Heart left ventricle (tissue), 16 donors: Measurements from ENCODE around the gene ABHD14A. TPM values are rescaled to one million over a fixed set of nuclear protein-coding genes. Genes with fewer than 3 reads are reported as not detected.

Source experiments
- ATAC-seq, 4 donors: fragments of 200-7000 bp; cut with Tn5 transposase; one replicate each; pipeline ENCODE4 v1.9.1; 2020 to 2022; ENCODE audit warnings: moderate library complexity in 4 of 4, mild to moderate bottlenecking in 3 of 4, moderate number of reproducible peaks in 1 of 4
- DNase-seq, 5 donors: peaks; one replicate each; pipeline ENCODE4 v3.0.0-alpha.2; 2020
- H3K27ac ChIP-seq, 12 donors: fragments of 200-600 bp; sonication (generic) in 4 of 12; one replicate each; pipeline versions ENCODE4 v1.5.0 to v1.8.0; 2016 to 2022; ENCODE audit warnings: mild to moderate bottlenecking in 2 of 12
- H3K27me3 ChIP-seq, 9 donors: fragments of 200-600 bp; sonication (generic) in 2 of 9; one replicate each; pipeline versions ENCODE4 v1.5.1 to v1.8.0; 2016 to 2022; ENCODE audit warnings: mild to moderate bottlenecking in 3 of 9
- H3K36me3 ChIP-seq, 9 donors: fragments of 200-600 bp; sonication (generic) in 2 of 9; one replicate each; pipeline versions ENCODE4 v1.5.0 to v1.8.0; 2018 to 2022; ENCODE audit warnings: mild to moderate bottlenecking in 2 of 9
- H3K4me1 ChIP-seq, 12 donors: fragments of 200-600 bp; sonication (generic) in 4 of 12; one replicate each; pipeline versions ENCODE4 v1.5.0 to v1.8.0; 2016 to 2022; ENCODE audit warnings: mild to moderate bottlenecking in 3 of 12
- H3K4me3 ChIP-seq, 12 donors: fragments of 200-600 bp; sonication (generic) in 4 of 12; one replicate each; pipeline versions ENCODE4 v1.5.0 to v1.8.0; 2017 to 2022; ENCODE audit warnings: mild to moderate bottlenecking in 9 of 12, moderate library complexity in 4 of 12
- H3K9me3 ChIP-seq, 12 donors: fragments of 200-600 bp; sonication (generic) in 4 of 12; one replicate each; pipeline versions ENCODE4 v1.5.0 to v1.8.0; 2016 to 2022; ENCODE audit warnings: mild to moderate bottlenecking in 1 of 12
- POLR2A ChIP-seq, 2 donors: fragments of 450-650 bp; IDR thresholded peaks; one replicate each; pipeline ENCODE4 v1.6.1; 2017; ENCODE audit warnings: antibody characterized with exemption in 2 of 2, mild to moderate bottlenecking in 2 of 2, moderate library complexity in 2 of 2
- WGBS, 4 donors: extraction: QIAGEN DNeasy Blood & Tissue Kit in 2 of 4; methylation state at CpG; one replicate each; pipeline versions ENCODE4 v1.1.5 to v1.1.7; 2013 to 2018; 5-methylcytosine and 5-hydroxymethylcytosine counted together
- intact Hi-C, 10 donors: fragments of 100-400 bp; cut with DNase I; formaldehyde crosslinking; loops; one replicate each; pipeline versions ENCODE4 v1.11.1 to v1.14.2; 2022
- polyA plus RNA-seq, 2 donors: library from polyadenylated mRNA; stranded (reverse); fragments of 200-250 nt; gene quantifications; one replicate each; pipeline ENCODE4 v1.2.3, GENCODE V29; 2013
- total RNA-seq, 9 donors: library from RNA; depleted of rRNA in 2 of 9; stranded (reverse); fragments of >200 nt in 2 of 9; fragmentation: NEBNext Ultra II Directional in 3 of 9; extraction: Animal tissue kit (Norgen Biotek cat#: 25700) in 3 of 9; gene quantifications; one replicate each; pipeline versions ENCODE4 v1.1.0 to v1.2.4, GENCODE V29; 2016 to 2023
- TF ChIP-seq, protein P1 (sequence below), 12 donors: fragments of 200-600 bp; sonication (generic) in 4 of 12; IDR thresholded peaks; one replicate each; pipeline versions ENCODE4 v1.5.0 to v1.8.0; 2018 to 2022; ENCODE audit warnings: antibody characterized with exemption in 12 of 12, mild to moderate bottlenecking in 5 of 12
- donor health status: ischemic (EF 13 %, LVEDD 7.1; RV severe dilation, severe dysfunction).
- donor health status: healthy with polysubstance abuse.
- donor health status: DM: no; HTN: yes; CAD: no.
- donor health status: DM: no; HTN: no; CAD: no.
- donor health status: ischemic (EF 25% LVEDD 6.9; RV normal size, moderate dysfunction).
- donor health status: ischemic (EF 25% LVEDD 5.7; RV mildly dilated, moderate dysfunction).
- donor health status: healthy.
- donor health status: DM: yes; HTN: yes; CAD: no.
- donor health status: ischemic (EF 35%, LVEDD 5.7; RV mildly dilated, moderate dysfunction).
- donor health status: nonischemic (EF 11% LVEDD 7.7; RV severe dilation, severe dysfunction).
- donor health status: DM: yes; HTN: yes; CAD: no.
- donor health status: PGD.
- donor health status: ischemic (EF 29% LVEDD 5.4; RV normal size, mild dysfunction).
- donor health status: nonischemic (EF 23%, LVEDD 6.1; RV moderate dilation, normal function).

The ABHD14A gene
- total and polyA plus RNA-seq, 11 donors: 17.7 to 70.3 (median 22.1) TPM

DNA sequence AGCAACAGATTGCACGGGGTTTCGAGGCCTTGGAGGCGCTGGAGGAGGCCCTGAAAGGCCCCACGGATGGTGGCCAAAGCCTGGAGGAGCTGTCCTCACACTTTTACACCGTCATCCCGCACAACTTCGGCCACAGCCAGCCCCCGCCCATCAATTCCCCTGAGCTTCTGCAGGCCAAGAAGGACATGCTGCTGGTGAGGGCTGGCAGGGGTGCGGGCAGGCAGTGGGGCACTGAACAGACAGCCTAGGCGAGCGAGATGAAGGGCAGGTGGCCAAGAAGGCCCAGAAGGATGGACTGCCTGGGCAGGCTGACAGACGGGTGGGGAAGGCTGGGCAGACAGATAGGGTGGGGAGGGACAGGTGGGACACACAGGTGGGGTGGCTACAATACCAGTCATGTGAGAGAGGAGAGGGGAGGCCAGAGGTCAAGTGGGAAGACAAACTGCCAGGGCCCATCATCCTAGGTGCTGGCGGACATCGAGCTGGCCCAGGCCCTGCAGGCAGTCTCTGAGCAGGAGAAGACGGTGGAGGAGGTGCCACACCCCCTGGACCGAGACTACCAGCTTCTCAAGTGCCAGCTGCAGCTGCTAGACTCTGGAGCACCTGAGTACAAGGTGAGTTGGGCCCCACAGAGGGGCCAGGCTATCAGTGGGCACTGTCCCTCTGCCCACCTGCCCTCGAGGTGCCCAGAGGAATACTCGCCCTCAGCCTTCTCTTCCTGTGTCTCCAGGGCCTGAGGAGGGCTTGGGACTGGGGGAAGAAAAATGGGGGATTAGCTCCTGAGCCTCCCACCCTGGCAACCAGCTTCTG lies 29.6 kb upstream of the ABHD14A start:
- H3K27me3 ChIP-seq: no peaks in the 10 kb centered on the region
- peaks cover 3 to 30% (median 23%) of the 10 kb centered on the region in 12 donors for H3K4me1 ChIP-seq
- intact Hi-C loops: no loop called here
- ATAC-seq: no peak
- DNase-seq: peak in 3 of 5 donors; percentile 14 to 51 (median 25)
- no peak overlapping the region for H3K4me3 ChIP-seq
- TF ChIP-seq, protein P1, sequence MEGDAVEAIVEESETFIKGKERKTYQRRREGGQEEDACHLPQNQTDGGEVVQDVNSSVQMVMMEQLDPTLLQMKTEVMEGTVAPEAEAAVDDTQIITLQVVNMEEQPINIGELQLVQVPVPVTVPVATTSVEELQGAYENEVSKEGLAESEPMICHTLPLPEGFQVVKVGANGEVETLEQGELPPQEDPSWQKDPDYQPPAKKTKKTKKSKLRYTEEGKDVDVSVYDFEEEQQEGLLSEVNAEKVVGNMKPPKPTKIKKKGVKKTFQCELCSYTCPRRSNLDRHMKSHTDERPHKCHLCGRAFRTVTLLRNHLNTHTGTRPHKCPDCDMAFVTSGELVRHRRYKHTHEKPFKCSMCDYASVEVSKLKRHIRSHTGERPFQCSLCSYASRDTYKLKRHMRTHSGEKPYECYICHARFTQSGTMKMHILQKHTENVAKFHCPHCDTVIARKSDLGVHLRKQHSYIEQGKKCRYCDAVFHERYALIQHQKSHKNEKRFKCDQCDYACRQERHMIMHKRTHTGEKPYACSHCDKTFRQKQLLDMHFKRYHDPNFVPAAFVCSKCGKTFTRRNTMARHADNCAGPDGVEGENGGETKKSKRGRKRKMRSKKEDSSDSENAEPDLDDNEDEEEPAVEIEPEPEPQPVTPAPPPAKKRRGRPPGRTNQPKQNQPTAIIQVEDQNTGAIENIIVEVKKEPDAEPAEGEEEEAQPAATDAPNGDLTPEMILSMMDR (IDR thresholded peaks at IDR 0.05): no peak
- no peak for TF ChIP-seq POLR2A (IDR thresholded peaks at IDR 0.05)
- H3K27ac ChIP-seq: no peak overlapping the region
- 85 to 90% (median 89%) methylated on average over 18 of the region's 18 CpGs for WGBS, 4 donors
- H3K9me3 ChIP-seq: no peaks in the 10 kb centered on the region
- peaks cover 0 to 30% (median 9%) of the 10 kb centered on the region in 9 donors for H3K36me3 ChIP-seq

DNA sequence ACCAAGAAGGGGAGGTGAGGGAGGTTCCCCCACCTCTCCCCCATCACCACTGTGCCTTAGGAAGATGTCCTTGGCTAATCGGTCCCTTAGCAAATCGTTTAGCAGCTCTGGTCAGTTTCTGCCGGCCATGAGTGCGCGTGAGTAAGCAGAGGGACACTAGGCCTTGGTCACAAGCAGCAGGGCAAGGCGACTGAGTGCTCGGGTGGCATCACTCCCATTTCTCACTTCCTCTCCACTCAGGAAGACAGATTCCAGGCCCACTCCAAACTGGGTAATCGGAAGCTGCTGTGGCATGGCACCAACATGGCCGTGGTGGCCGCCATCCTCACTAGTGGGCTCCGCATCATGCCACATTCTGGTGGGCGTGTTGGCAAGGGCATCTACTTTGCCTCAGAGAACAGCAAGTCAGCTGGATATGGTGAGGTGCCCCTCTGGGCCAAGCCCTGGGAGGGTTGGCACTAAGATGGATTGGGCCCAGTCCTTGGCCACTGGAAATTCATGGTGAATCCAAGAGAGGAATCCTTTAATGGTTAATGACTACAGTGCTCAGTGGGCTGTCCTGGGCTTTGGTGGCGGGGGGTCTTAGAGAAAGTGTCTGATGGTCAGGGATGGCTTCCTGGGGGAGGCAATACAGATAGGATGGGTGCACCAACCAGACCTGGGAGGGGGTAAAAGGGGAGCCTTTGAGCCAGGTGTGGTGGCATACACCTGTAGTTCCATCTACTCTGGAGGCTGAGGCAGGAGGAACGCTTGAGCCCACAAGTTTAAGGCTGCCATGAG lies 28.7 kb upstream of the ABHD14A start:
- Histone ChIP-seq H3K27ac (no peak overlapping the region), H3K27me3 (no peaks in the 10 kb centered on the region), H3K9me3 (no peaks in the 10 kb centered on the region), H3K36me3 (peaks cover 0 to 30% (median 9%) of the 10 kb centered on the region in 9 donors), H3K4me1 (peaks cover 3 to 21% (median 16%) of the 10 kb centered on the region in 12 donors), H3K4me3 (no peak overlapping the region)
- intact Hi-C loops: no loop called here
- ATAC-seq (no peak), DNase-seq (peak in 2 of 5 donors; percentile 21 to 39)
- WGBS, 4 donors: 89 to 95% (median 93%) methylated on average over 11 to 14 of the region's 14 CpGs
- TF ChIP-seq, protein P1 (IDR thresholded peaks at IDR 0.05): no peak
- TF ChIP-seq POLR2A (IDR thresholded peaks at IDR 0.05): no peak

- 69 to 98% (median 86%) methylated on average over 4 of the region's 4 CpGs for WGBS, 4 donors
- peak in 1 of 5 donors; percentile 40 for DNase-seq
- no peak for TF ChIP-seq POLR2A (IDR thresholded peaks at IDR 0.05)
- TF ChIP-seq, protein P1 (IDR thresholded peaks at IDR 0.05): no peak
- Histone ChIP-seq H3K27ac (no peak overlapping the region), H3K36me3 (peaks cover 0 to 30% (median 9%) of the 10 kb centered on the region in 9 donors), H3K4me3 (no peak overlapping the region), H3K4me1 (peaks cover 3 to 16% (median 13%) of the 10 kb centered on the region in 12 donors), H3K27me3 (no peaks in the 10 kb centered on the region), H3K9me3 (no peaks in the 10 kb centered on the region)
- intact Hi-C loops: no loop called here
- no peak for ATAC-seq
Measured at GRCh38 chr3:51946796-51947195, 28.1 kb upstream of the ABHD14A start.
